OCI-LY7 (cell line): ENCODE results near the gene MAFF. TPM values are rescaled to one million over a fixed set of nuclear protein-coding genes. Genes with fewer than 3 reads are reported as not detected.

Experiments used
- BruUV-seq: library from RNA; stranded (reverse); fragments of 400-500 nt; replicated peaks from 2 replicates; lab custom pipeline; 2021; lab: Mats Ljungman, UMichigan
- CTCF ChIA-PET: fragments of 300-600 bp; sonication (Branson Sonifier 250); formaldehyde crosslinking; loops from one replicate; lab custom pipeline; 2022; ENCODE audit warnings: antibody characterized with exemption; ENCODE audit not compliant: unreplicated experiment; lab: Charles Lee
- POLR2A ChIA-PET: fragments of 300-600 bp; sonication (Branson Sonifier 250); formaldehyde crosslinking; loops from one replicate; lab custom pipeline; 2022; ENCODE audit warnings: antibody characterized with exemption; lab: Charles Lee
- DNase-seq: peaks from one replicate; pipeline ENCODE4 v3.0.0-alpha.2; 2015; ENCODE audit warnings: low spot score
- H2AFZ ChIP-seq: fragments of 200-600 bp; sonication (generic), shearing (Covaris generic); 2 replicates; pipeline ENCODE4 v1.6.1; 2014; ENCODE audit warnings: mild to moderate bottlenecking, antibody characterized with exemption, low read length, moderate library complexity
- H3K27ac ChIP-seq: fragments of 200-600 bp; sonication (generic); 2 replicates; pipeline ENCODE4 v1.5.1; 2014; ENCODE audit warnings: mixed run types, low read depth, mild to moderate bottlenecking, moderate library complexity, low read length, inconsistent platforms; ENCODE audit not compliant: poor library complexity, severe bottlenecking
- H3K36me3 ChIP-seq: fragments of 200-600 bp; sonication (generic); 2 replicates; pipeline ENCODE4 v1.6.1; 2014; ENCODE audit warnings: mild to moderate bottlenecking, antibody characterized with exemption, low read length, moderate library complexity, mixed read lengths; ENCODE audit not compliant: insufficient read depth
- H3K4me1 ChIP-seq: fragments of 200-600 bp; sonication (generic); 2 replicates; pipeline ENCODE4 v1.5.1; 2014; ENCODE audit warnings: mild to moderate bottlenecking, low read length; ENCODE audit not compliant: insufficient read depth, poor library complexity, severe bottlenecking
- H3K4me2 ChIP-seq: fragments of 200-600 bp; sonication (generic); 2 replicates; pipeline ENCODE4 v1.6.1; 2014; ENCODE audit warnings: mild to moderate bottlenecking, low read length
- H3K4me3 ChIP-seq: fragments of 200-600 bp; sonication (generic); 2 replicates; pipeline ENCODE4 v1.5.1; 2014; ENCODE audit warnings: mild to moderate bottlenecking, low read depth, low read length; ENCODE audit not compliant: poor library complexity, severe bottlenecking
- H3K79me2 ChIP-seq: fragments of 200-600 bp; sonication (generic); 2 replicates; pipeline ENCODE4 v1.6.1; 2016; ENCODE audit warnings: low read depth, mild to moderate bottlenecking, low read length, moderate library complexity, mixed read lengths; ENCODE audit not compliant: insufficient read depth
- H3K9me2 ChIP-seq: fragments of 200-600 bp; sonication (generic); 2 replicates; pipeline ENCODE4 v1.6.1; 2016; ENCODE audit warnings: mild to moderate bottlenecking, low read length, mixed read lengths; ENCODE audit not compliant: insufficient read depth
- H3K9me3 ChIP-seq: fragments of 200-600 bp; sonication (generic); 2 replicates; pipeline ENCODE4 v1.6.1; 2014; ENCODE audit warnings: mild to moderate bottlenecking, mixed run types, low read length, mixed read lengths
- H4K20me1 ChIP-seq: fragments of 200-600 bp; sonication (generic); 2 replicates; pipeline ENCODE4 v1.6.1; 2014; ENCODE audit warnings: mild to moderate bottlenecking, antibody characterized with exemption, low read length, moderate library complexity, mixed read lengths; ENCODE audit not compliant: insufficient read depth
- EZH2phosphoT487 ChIP-seq: fragments of 200-600 bp; sonication (generic); IDR thresholded peaks from 2 replicates; pipeline ENCODE4 v1.6.1; 2018; ENCODE audit warnings: low read depth, borderline replicate concordance, mild to moderate bottlenecking, mixed run types, antibody characterized with exemption, low read length, moderate library complexity, mixed read lengths
- intact Hi-C: fragments of 100-400 bp; cut with micrococcal nuclease; formaldehyde crosslinking; loops from one replicate; pipeline ENCODE4 v1.10.0; 2022; ENCODE audit not compliant: unreplicated experiment
- total RNA-seq, 2 experiments: library from RNA; depleted of rRNA in 1 of 2; stranded (reverse); fragments of >200 nt in 1 of 2; shearing (Covaris generic) in 1 of 2; gene quantifications; 2 replicates each; pipeline ENCODE4 v1.2.3, GENCODE V29; 2014 to 2022
- TF ChIP-seq, protein P1 (sequence below): fragments of 200-600 bp; sonication (generic); conservative IDR thresholded peaks from 2 replicates; pipeline ENCODE4 v1.5.1; 2014; ENCODE audit warnings: mild to moderate bottlenecking, antibody characterized with exemption, low read length, moderate library complexity, mixed read lengths

The MAFF gene
- total RNA-seq, 2 experiments from 2014 or later: 3.4 to 3.8 TPM

DNA sequence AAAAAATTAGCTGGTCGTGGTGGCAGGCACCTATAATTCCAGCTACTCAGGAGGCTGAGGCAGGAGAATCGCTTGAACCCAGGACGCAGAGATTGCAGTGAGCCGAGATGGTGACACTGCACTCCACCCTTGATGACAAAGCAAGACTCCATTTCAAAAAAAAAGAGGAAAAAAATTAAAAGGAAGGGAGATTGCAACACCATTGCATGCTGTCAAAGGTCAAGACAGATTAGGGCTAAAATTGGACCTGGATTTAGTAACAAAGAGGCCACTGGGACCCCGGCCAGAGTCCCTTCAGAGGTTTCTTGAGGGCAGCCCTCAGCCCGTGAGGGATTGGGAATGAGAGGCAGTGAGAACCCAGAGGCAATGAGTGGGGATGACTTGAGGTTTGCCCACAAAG lies 8.2 kb upstream of the MAFF start:
- no peaks in the 10 kb centered on the region for H3K36me3 ChIP-seq
- intact Hi-C loops: no loop called here
- no peak overlapping the region for H3K4me3 ChIP-seq
- TF ChIP-seq, protein P1, sequence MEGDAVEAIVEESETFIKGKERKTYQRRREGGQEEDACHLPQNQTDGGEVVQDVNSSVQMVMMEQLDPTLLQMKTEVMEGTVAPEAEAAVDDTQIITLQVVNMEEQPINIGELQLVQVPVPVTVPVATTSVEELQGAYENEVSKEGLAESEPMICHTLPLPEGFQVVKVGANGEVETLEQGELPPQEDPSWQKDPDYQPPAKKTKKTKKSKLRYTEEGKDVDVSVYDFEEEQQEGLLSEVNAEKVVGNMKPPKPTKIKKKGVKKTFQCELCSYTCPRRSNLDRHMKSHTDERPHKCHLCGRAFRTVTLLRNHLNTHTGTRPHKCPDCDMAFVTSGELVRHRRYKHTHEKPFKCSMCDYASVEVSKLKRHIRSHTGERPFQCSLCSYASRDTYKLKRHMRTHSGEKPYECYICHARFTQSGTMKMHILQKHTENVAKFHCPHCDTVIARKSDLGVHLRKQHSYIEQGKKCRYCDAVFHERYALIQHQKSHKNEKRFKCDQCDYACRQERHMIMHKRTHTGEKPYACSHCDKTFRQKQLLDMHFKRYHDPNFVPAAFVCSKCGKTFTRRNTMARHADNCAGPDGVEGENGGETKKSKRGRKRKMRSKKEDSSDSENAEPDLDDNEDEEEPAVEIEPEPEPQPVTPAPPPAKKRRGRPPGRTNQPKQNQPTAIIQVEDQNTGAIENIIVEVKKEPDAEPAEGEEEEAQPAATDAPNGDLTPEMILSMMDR: no peak
- no peak for TF ChIP-seq EZH2phosphoT487
- no TSS peak for BruUV-seq
- H3K9me3 ChIP-seq: no peaks in the 10 kb centered on the region
- no peaks in the 10 kb centered on the region for H3K4me1 ChIP-seq
- no peaks in the 10 kb centered on the region for H3K9me2 ChIP-seq
- no peak overlapping the region for H3K4me2 ChIP-seq
- ChIA-PET CTCF (no interaction called here), POLR2A (interaction anchor here (1.7 kb wide), 1 partner anchor 10 kb away, joined by 3 read pairs; no protein-coding TSS in a partner anchor)
- no peak for DNase-seq
- no peak overlapping the region for H3K27ac ChIP-seq
- no peaks in the 10 kb centered on the region for H4K20me1 ChIP-seq
- H3K79me2 ChIP-seq: no peaks in the 10 kb centered on the region
- no peak overlapping the region for H2AFZ ChIP-seq

DNA sequence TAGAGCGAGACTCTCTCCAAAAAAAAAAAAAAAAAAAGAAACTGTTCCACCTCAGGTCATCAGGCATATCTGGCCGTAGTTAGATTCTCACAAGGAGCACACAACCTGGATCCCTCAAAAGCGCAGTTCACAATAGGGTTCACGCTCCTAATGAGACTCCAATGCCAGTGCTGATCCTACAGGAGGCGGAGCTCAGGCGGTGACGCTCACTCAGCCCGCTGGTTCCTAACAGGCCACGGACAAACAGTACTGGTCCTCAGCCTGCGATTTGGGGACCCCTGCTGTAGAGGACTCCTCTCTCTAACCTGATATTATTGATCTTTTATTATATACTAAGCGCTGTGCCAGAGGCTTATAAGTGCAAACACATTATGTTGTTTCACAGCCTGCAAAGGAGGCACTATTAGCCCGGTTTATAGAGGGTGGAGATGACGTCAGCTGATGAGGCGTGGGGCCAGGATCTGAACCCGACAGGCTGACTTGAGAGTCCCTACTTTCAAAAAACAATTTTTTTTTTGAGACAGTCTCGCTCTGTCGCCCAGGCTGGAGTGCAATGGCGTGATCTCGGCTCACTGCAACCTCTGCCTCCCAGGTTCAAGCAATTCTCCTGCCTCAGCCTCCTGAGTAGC lies 4.9 kb upstream of the MAFF start:
- Histone ChIP-seq H3K27ac (no peak overlapping the region), H3K79me2 (no peaks in the 10 kb centered on the region), H3K9me2 (no peaks in the 10 kb centered on the region), H3K9me3 (no peaks in the 10 kb centered on the region), H3K4me2 (no peak overlapping the region), H3K4me1 (peaks cover 17% of the 10 kb centered on the region), H3K36me3 (no peaks in the 10 kb centered on the region), H4K20me1 (no peaks in the 10 kb centered on the region), H3K4me3 (no peak overlapping the region), H2AFZ (no peak overlapping the region)
- BruUV-seq: no TSS peak
- ChIA-PET CTCF (no interaction called here), POLR2A (no interaction called here)
- no peak for TF ChIP-seq EZH2phosphoT487
- TF ChIP-seq, protein P1: no peak
- intact Hi-C loops: no loop called here
- DNase-seq: no peak

DNA sequence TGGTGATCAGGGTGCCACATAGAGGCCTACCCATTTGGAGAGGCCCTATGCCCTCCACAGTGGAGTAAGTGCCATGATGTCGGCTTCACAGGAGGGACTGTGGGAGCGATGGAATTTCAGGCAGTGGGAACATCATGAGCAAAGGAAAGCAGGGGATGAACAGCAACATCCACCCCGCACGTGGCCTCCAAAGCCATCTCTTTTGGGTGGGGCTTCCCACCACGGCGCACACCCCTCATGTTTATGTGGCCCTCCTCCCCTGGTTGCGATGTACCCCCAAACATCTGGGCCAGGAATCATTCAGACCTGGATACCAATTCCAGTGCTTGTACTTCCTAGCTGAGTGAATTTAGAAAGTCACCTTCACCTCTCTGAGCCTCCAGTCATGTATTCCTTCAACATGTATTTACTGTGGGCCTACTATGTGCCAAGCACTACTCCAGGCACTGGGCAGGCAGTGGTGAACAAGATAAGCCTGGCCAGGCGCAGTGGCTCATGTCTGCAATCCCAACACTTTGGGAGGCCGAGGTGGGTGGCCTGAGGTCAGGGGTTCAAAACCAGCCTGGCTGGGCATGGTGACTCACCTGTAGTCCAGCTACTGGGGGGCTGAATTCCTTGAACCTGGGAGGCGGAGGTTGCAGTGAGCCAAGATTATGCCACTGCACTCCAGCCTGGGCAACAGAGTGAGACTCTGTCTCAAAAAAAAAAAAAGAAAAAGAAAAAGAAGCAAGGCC lies 1.8 kb upstream of the MAFF start:
- Histone ChIP-seq H3K27ac (no peak overlapping the region), H3K9me2 (no peaks in the 10 kb centered on the region), H3K4me1 (peaks cover 40% of the 10 kb centered on the region), H3K9me3 (no peaks in the 10 kb centered on the region), H3K4me3 (no peak overlapping the region), H4K20me1 (no peaks in the 10 kb centered on the region), H3K36me3 (no peaks in the 10 kb centered on the region), H2AFZ (no peak overlapping the region), H3K4me2 (no peak overlapping the region), H3K79me2 (no peaks in the 10 kb centered on the region)
- DNase-seq: no peak
- TF ChIP-seq, protein P1: no peak
- no peak for TF ChIP-seq EZH2phosphoT487
- no TSS peak for BruUV-seq
- intact Hi-C loops: loop anchor here (5.0 kb wide), 3 partner anchors 42 to 372 kb away; partner anchors contain the start of genes CSNK1E and DMC1
- POLR2A ChIA-PET: no interaction called here
- CTCF ChIA-PET: no interaction called here
